ENCODE results near the gene GAB3.

DNA sequence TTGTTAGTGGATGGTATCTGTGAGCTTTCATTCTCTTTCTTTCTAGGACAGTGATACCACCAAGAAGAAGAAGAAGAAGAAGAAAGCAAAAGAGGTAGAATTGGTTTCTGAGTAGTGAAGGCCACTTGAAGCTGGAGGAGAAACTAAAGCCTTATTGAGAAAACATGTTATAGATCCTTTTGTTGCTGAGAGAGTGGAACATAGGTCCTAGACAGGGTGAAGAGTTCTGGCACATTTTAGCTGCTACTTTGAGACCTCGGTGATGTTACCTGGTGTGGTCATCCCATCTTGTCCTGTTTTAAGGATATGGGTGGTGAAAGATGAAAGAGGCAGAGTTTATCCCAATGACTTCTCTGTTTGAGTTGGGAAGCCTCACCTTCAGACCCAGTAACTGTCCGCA, 25.9 kb upstream of the GAB3 start:
- TF ChIP-seq ZSCAN29 (IDR thresholded peaks at IDR 0.05) (no peak), POLR2A (conservative IDR thresholded peaks at IDR 0.05) (peak; percentile 63)

Data from K562 (cell line).